Stimulated activated CD4-positive, alpha-beta T cell treated with anti-CD3 and anti-CD28 coated beads, TNF-alpha, amount 100 ng/mL, for 48 hours (primary cell): ENCODE data around the gene LRSAM1.
A peak's percentile ranks its signal among the peaks of the same experiment; 100 is the strongest.

Experiments used
- DNase-seq, 3 donors: peaks; one replicate each; pipeline ENCODE4 v3.0.0-alpha.2; 2020; ENCODE audit warnings: low read depth in 3 of 3

The LRSAM1 gene

GRCh38 chr9:127426756-127427155, 24.6 kb upstream of the LRSAM1 start:
- peak in 1 of 3 donors; percentile 40 for DNase-seq

- DNase-seq, result no peak
Measured at GRCh38 chr9:127428348-127428747, 23.0 kb upstream of the LRSAM1 start.

GRCh38 chr9:127430415-127430814, 20.9 kb upstream of the LRSAM1 start:
- DNase-seq, result no peak

GRCh38 chr9:127437497-127438264, 13.6 kb upstream of the LRSAM1 start:
- DNase-seq, result no peak

GRCh38 chr9:127438394-127438793, 12.9 kb upstream of the LRSAM1 start:
- DNase-seq, result no peak

- no peak for DNase-seq
Measured at GRCh38 chr9:127444283-127444920, 6.9 kb upstream of the LRSAM1 start.

- DNase-seq, result no peak
Measured at GRCh38 chr9:127444921-127445850, 6.1 kb upstream of the LRSAM1 start.

GRCh38 chr9:127445851-127446712, 5.2 kb upstream of the LRSAM1 start:
- no peak for DNase-seq

GRCh38 chr9:127446713-127447415, 4.4 kb upstream of the LRSAM1 start:
- no peak for DNase-seq

- DNase-seq, result no peak
Measured at GRCh38 chr9:127447416-127448111, 3.7 kb upstream of the LRSAM1 start.

- no peak for DNase-seq
Measured at GRCh38 chr9:127448112-127448805, 3.1 kb upstream of the LRSAM1 start.

- no peak for DNase-seq
Measured at GRCh38 chr9:127449332-127449966, 1.9 kb upstream of the LRSAM1 start.

- no peak for DNase-seq
Measured at GRCh38 chr9:127450243-127450760, 1.0 kb upstream of the LRSAM1 start.

GRCh38 chr9:127451608-127451857, 223 bp downstream of the LRSAM1 start:
- DNase-seq, result no peak

GRCh38 chr9:127451858-127452656, 747 bp downstream of the LRSAM1 start:
- DNase-seq, result peak in 2 of 3 donors; percentile 40 to 48

- DNase-seq, result no peak
Measured at GRCh38 chr9:127452691-127453090, 1.4 kb downstream of the LRSAM1 start.

GRCh38 chr9:127455324-127455992, 4.1 kb downstream of the LRSAM1 start:
- DNase-seq, result no peak
